RWPE2 (cell line): ENCODE measurements around the gene PIPOX.

Experiments
- ATAC-seq: fragments of 200-7000 bp; cut with Tn5 transposase; 3 replicates; pipeline ENCODE4 v1.9.1; 2021; ENCODE audit warnings: low read depth
- DNase-seq: peaks from one replicate; pipeline ENCODE4 v3.0.0-alpha.2; 2020; ENCODE audit warnings: low spot score
- H3K27ac ChIP-seq: fragments of 450-650 bp; 2 replicates; pipeline ENCODE4 v1.5.1; 2017; ENCODE audit warnings: mild to moderate bottlenecking; ENCODE audit not compliant: poor library complexity, severe bottlenecking
- H3K27me3 ChIP-seq: fragments of 250-450 bp; sonication (Bioruptor Pico); 2 replicates; pipeline ENCODE4 v1.5.1; 2021; ENCODE audit warnings: mild to moderate bottlenecking, moderate library complexity; ENCODE audit not compliant: insufficient read depth, poor library complexity, severe bottlenecking
- H3K36me3 ChIP-seq: fragments of 250-450 bp; sonication (Bioruptor Pico); 2 replicates; pipeline ENCODE4 v1.5.1; 2020; ENCODE audit warnings: low read depth, mild to moderate bottlenecking, moderate library complexity
- H3K4me1 ChIP-seq: fragments of 250-450 bp; sonication (Bioruptor Pico); 2 replicates; pipeline ENCODE4 v1.5.1; 2021; ENCODE audit warnings: mild to moderate bottlenecking, moderate library complexity; ENCODE audit not compliant: insufficient read depth, poor library complexity, severe bottlenecking
- H3K4me3 ChIP-seq: fragments of 250-450 bp; sonication (Bioruptor Pico); 2 replicates; pipeline ENCODE4 v1.5.1; 2021; ENCODE audit warnings: mild to moderate bottlenecking, moderate library complexity; ENCODE audit not compliant: severe bottlenecking
- H3K9me3 ChIP-seq: fragments of 250-450 bp; sonication (Bioruptor Pico); 2 replicates; pipeline ENCODE4 v1.5.1; 2021; ENCODE audit warnings: mild to moderate bottlenecking, moderate library complexity; ENCODE audit not compliant: severe bottlenecking
- CTCF ChIP-seq: fragments of 450-650 bp; IDR thresholded peaks from one replicate; pipeline ENCODE4 v1.5.1; 2017; ENCODE audit warnings: mild to moderate bottlenecking, moderate library complexity; ENCODE audit not compliant: poor library complexity, severe bottlenecking

The PIPOX gene

DNA sequence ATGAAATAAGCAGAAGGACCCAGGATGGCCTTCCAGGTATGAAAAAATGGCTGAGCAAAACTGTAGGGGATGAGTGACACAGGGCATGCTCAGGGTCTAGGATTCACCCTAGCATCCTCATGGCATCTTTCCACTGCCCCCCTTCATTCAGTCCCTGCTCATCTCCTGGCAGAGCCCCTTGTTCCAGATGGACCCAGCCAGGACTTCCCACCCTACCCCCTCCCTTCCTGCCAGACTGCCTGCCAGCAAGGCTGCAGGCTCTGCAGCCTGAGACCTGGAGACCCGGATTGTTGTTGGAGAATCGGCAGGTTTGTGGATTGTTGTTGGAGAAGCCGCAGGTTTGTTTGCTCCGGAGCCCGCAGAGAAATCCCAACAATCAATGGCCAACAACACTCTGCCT, 43.7 kb upstream of the PIPOX start:
- Histone ChIP-seq H3K27ac (no peak overlapping the region), H3K36me3 (no peaks in the 10 kb centered on the region), H3K4me3 (no peak overlapping the region), H3K4me1 (no peaks in the 10 kb centered on the region), H3K27me3 (peaks cover 29% of the 10 kb centered on the region), H3K9me3 (no peaks in the 10 kb centered on the region)
- DNase-seq: no peak
- ATAC-seq: no peak
- no peak for TF ChIP-seq CTCF

DNA sequence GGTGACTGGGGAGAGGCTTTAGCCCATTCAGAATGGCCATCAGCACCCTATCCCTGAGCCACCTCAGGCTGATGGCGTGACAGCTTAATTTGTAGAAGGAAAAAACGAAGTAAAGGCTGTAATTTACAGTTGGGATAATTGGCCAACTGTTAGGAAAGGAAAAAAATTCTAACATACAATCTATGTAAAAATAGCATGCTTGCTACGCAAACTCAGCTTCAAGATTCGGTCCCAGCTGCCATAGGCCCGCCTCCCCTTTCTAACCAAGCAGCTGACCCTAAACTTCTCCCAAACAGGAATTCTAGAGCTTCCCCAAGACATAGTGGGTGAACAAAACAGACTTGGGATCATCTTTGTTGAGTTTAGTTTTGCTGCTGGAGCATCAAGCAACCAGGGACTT, 42.0 kb upstream of the PIPOX start:
- H3K9me3 ChIP-seq: no peaks in the 10 kb centered on the region
- no peak for TF ChIP-seq CTCF
- DNase-seq (no peak), ATAC-seq (no peak)
- no peaks in the 10 kb centered on the region for H3K36me3 ChIP-seq
- H3K27ac ChIP-seq: no peak overlapping the region
- peaks cover 42% of the 10 kb centered on the region for H3K27me3 ChIP-seq
- no peak overlapping the region for H3K4me3 ChIP-seq
- H3K4me1 ChIP-seq: no peaks in the 10 kb centered on the region

DNA sequence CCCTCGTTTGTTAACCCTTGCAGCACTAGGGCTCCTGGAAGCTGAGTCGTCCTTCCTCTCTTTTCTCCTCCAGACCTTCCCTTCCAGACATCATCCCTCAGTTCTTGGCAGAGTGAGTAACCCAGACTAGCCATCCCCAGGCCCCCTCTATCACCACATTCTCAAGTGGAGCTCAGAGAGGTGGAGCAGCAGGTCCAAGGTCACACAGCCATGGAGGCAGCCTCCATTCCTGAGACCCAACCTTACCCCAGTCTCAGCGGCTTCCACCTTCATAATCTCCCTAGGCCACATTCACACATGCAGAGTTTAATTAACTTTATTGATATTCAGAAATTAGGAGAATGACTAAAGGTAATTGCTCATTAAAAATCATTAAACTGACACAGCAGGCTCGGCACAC, 40.1 kb upstream of the PIPOX start:
- Histone ChIP-seq H3K27me3 (peaks cover 48% of the 10 kb centered on the region), H3K36me3 (no peaks in the 10 kb centered on the region), H3K4me1 (peaks cover 2% of the 10 kb centered on the region), H3K27ac (no peak overlapping the region), H3K4me3 (no peak overlapping the region), H3K9me3 (no peaks in the 10 kb centered on the region)
- DNase-seq: no peak
- ATAC-seq: no peak
- TF ChIP-seq CTCF: no peak

- no peaks in the 10 kb centered on the region for H3K9me3 ChIP-seq
- no peak for DNase-seq
- no peak for ATAC-seq
- TF ChIP-seq CTCF: no peak
- no peak overlapping the region for H3K4me3 ChIP-seq
- H3K27me3 ChIP-seq: peaks cover 48% of the 10 kb centered on the region
- H3K4me1 ChIP-seq: peaks cover 2% of the 10 kb centered on the region
- no peak overlapping the region for H3K27ac ChIP-seq
- no peaks in the 10 kb centered on the region for H3K36me3 ChIP-seq
Observed at GRCh38 chr17:29003289-29003688, 39.7 kb upstream of the PIPOX start.

DNA sequence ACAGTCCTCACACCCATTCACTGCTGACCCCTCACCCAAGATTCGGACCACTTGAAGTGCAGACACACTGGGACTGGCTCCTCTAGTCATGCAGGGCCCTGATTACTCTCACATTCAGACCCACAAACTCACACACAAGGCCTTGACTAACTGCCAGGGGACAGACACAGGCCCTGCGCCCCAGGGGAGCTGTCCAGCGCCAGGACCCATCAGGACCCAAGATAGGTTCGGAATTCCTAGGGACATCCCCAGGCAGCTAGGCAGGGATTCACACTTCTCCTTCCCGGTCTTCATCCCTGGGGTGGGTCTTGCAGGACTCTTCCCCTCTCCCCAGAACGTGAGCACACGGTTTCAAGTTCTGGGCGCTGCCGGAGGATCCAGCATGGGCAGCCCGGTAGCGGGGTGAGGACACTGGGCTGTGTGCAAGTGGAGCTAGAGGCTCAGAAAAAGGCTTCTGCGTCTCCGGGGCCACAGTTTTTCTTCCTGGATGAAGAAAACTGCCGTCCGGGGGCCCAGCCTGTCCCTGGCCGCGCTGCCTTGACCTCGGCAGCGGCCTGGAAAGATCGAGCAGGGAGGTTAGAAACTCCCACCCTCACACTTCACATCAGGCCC, 38.8 kb upstream of the PIPOX start:
- no peaks in the 10 kb centered on the region for H3K36me3 ChIP-seq
- no peak for DNase-seq
- H3K9me3 ChIP-seq: no peaks in the 10 kb centered on the region
- peaks cover 48% of the 10 kb centered on the region for H3K27me3 ChIP-seq
- H3K4me3 ChIP-seq: no peak overlapping the region
- peaks cover 2% of the 10 kb centered on the region for H3K4me1 ChIP-seq
- H3K27ac ChIP-seq: no peak overlapping the region
- ATAC-seq: no peak
- no peak for TF ChIP-seq CTCF
